Activated T-cell treated with anti-CD3 and anti-CD28 coated beads for 24 hours (primary cell): ENCODE data around the gene ZC3H7A.

Experiments used
- DNase-seq: peaks from one replicate; pipeline ENCODE4 v3.0.0-alpha.2; 2020; ENCODE audit warnings: low read depth

ZC3H7A gene

GRCh38 chr16:11768849-11769248 lies 28.2 kb downstream of the ZC3H7A start:
- no peak for DNase-seq

- no peak for DNase-seq
These were observed 34.6 kb downstream of the ZC3H7A start for GRCh38 chr16:11762431-11762830.

GRCh38 chr16:11759997-11760396 lies 37.1 kb downstream of the ZC3H7A start:
- DNase-seq = no peak

DNA sequence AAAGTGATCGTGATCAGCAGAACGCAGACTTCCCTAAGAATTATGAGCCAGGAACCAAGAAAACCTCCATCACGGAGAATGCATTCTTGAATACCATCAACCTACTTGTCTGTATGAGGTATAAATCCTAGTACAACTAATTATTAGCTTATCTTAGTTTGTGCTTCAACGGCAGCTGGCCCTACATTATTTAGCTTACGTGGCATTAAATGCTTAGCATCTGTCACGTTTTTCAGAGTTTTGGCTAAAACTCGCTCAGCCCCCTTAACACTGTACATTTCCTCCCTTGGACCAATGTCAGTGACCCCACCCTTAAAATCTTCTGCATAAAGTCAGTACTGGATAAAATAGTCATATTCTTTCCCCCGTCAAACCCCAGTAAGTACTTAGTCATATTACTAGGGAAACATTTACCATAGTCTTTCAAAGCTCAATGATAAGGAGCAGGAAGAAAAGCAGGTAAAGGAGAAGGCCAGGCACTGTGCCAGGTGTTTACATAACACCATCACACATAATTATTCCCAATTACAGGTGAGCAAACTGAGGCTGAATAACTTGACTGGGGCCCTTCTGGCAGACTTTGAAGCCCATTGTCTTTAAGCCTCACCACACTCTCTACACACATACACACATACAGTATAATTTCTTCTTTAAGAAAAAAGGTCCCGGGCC lies 37.8 kb downstream of the ZC3H7A start:
- DNase-seq = no peak

- no peak for DNase-seq
These were observed 39.1 kb downstream of the ZC3H7A start for GRCh38 chr16:11757671-11758545.

DNA sequence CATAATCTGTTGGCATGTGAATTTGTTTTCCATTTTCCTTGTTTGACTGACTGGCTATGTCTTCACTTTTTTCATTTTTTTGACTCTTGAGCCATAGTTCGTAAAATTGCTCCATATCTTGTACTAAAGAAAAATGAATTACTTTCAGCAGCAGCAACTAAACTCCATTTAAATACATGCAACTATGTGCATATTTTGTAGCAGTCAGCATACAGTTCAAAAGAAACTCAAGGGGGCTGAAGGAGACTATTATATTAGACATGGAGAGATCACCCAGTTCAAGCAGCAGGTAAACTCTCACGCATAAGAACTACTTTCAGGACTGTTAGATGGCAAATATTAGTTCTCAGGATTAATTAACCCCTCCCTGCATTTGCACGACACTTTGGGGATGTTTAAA lies 40.8 kb downstream of the ZC3H7A start:
- DNase-seq = no peak

GRCh38 chr16:11755022-11755760 lies 41.9 kb downstream of the ZC3H7A start:
- no peak for DNase-seq

- no peak for DNase-seq
These were observed 44.2 kb downstream of the ZC3H7A start for GRCh38 chr16:11752856-11753255.

DNA sequence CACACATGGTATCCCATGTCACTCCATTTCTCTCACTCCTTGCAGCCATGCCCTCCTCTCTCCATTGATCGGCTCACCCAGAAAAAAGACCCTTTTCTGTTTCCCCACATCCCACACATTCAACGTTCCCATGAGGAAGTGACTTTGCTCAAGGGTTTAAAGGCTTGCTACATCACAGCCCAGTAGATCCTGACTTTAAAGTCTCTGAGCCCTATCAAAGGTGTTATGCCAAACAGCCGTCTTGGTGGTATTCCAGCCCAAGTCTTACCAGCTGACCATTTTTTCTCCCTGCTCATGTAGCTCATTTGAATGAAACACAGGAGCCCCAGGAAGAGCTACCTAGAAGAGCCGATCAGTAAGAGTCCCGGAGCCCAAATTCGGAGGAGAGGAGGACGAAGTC lies 47.0 kb downstream of the ZC3H7A start:
- DNase-seq = no peak

DNA sequence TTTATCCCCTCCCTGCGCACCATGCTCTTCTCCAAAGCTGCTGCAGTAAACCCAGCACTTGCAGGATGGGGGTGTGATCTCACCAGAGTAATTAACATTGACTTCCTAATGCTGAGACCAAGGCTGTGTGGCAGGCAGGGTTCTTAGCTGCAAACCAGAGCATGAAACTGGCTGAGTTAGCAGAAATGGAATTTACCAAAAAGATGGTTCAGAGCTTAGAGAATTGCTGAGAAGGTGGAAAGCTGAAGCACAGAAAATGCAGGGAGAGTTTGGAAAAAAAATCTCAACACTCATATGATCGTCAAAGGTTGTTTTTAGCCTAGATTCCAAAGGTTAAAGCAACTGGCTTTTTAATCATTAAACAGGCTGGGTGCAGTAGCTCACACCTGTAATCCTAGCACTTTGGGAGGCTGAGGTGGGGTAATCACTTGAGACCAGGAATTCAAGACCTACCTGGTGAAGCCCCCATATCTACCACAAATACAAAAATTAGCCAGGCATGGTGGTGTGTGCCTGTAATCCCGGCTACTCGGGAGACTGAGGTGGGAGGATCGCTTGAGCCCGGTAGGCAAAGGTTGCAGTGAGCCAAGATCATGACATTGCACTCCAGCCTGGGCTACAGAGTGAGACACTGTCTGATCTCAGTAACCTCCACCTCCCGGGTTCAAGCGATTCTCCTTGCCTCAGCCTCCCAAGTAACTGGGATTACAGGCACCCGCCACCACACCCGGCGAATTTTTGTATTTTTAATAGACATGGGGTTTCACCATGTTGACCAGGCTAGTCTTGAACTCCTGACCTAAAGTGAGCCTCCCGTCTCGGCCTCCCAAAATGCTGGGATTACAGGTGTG lies 48.4 kb downstream of the ZC3H7A start:
- DNase-seq = no peak

DNA sequence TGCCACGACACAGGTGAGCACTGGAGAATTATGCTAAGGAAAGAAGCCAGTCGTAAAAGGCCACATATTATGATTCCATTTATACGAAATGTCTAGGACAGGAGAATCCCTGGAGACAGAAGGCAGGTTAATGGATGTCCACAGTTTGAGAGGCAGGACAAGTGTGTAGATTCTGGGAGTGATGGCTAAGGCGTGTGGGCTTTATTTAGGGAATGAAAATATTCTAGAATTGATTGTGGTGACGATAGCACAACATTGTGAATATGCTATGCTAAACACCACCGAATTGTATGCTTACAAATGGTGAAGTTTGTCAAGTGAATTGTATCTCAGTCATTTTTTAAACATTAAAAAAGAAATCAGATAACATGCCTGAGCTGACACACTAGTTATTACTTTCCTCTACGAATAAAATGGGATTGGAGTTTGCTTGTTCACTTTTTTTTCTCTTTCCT lies 49.1 kb downstream of the ZC3H7A start:
- no peak for DNase-seq

DNA sequence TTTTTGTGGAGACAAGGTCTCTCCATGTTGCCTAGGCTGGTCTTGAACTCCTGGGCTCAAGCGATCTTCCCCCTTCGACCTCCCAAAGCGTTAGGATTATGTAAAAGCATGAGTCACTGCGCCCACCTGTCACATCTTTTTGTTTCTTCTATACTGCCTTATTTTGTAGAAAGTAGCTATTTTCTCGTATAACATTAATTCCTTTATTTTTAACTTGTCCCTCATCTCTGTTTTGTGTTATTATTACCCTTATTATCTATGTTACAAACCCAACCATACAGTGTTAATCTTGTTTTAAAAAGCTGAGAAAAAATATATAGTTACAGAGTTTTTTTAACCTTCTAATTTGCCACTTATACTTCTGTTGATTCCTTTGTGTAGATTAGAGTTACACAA lies 53.0 kb downstream of the ZC3H7A start:
- no peak for DNase-seq

DNA sequence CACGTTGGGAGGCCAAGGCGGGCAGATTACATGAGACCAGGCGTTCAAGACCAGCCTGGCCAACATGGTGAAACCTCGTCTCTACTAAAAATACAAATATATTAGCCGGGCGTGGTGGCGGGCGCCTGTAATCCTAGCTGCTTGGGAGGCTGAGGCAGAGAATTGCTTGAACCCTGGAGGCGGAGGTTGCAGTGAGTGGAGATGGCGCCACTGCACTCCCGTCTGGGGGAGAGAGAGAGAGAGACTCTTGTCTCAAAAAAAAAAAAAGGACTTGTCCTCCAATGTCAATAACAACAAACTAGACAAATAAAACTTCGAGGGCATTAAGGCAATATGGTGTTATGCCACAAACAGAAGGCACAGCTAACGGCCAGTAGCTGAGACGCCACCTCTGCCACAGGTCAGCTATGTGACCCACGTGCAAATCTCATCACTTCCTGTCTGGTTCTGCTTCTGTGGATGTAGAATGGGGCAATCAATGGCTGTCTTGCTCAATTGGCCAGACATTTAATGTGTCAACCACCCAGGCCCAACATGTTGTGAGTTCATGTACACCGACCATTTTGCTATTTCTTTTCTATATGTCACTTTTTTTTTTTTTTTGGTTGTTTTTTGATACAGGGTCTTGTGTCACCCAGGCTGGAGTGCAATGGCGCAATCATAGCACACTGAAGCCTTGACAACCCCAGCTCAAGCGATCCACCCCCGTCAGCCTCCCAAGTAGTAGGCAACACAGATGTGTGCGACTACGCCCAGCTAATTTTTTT lies 53.6 kb downstream of the ZC3H7A start:
- no peak for DNase-seq

DNA sequence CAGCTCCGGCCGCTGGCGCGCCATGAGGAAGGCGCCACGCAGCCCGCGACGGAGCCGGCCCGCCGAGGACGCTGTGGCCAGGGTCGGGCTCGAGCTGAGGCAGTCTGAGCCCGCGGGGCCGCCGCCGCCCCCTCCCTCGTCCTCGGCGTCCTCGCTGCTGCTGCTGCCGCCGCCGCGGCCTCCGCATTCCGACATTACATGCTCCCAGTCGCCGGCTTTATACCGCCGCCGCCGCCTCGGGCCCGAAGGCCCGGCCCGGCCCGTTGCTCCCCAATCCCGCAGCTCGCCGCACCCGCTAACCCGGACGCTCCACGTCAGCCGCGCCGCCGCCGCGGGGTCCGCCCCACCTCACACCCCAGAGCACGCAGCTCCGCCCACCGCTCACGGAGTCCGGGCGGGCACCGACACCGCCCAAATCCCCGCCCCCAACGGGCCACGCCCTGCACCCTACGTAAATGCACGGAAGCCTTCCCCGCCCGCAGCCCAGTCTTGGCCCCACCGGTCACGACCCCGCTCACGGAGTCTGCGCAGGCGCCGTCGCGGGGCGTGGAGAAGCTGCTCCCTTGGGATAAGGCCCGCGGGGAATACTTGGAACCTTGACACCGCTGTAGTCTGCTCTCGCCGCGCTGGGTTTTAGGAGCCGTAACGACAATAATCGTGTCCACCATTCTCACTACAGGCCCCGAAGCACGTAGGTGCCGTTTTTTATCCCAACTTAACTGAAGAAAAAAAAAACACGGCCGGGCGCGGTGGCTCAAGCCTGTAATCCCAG lies 54.3 kb downstream of the ZC3H7A start, which contains the start of gene TXNDC11:
Gene TXNDC11 (minus strand): TSS at position 322 of the 772 bp plus-strand sequence. CDS start 127 bp downstream, at position 195.
- peak; percentile 99 for DNase-seq

- DNase-seq = no peak
These were observed 54.9 kb downstream of the ZC3H7A start for GRCh38 chr16:11742093-11742535.

- no peak for DNase-seq
These were observed 56.5 kb downstream of the ZC3H7A start for GRCh38 chr16:11740567-11740966.

- no peak for DNase-seq
These were observed 58.1 kb downstream of the ZC3H7A start for GRCh38 chr16:11738742-11739544.

DNA sequence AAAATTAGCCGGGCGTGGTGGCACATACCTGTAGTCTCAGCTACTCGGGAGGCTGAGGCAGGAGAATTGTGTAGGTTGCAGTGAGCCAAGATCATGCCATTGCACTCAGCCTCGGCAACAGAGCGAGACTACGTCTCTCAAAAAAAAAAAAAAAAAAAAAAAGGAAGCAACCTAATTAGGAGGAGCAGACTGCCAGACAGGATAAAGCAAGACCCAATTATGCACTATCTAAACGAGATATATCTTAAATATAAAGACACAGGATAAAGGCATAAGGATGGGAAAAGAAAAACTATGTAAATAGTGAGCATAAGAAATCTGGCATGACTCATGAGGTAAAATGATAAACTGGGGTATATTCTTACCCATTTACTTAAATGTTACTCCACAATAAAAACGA lies 59.3 kb downstream of the ZC3H7A start:
- DNase-seq = no peak

- no peak for DNase-seq
These were observed 60.2 kb downstream of the ZC3H7A start for GRCh38 chr16:11736903-11737302.
